Gastrocnemius medialis (tissue), 4 donors: Measurements from ENCODE around the gene CAMTA1.

Experiments used
- CTCF ChIP-seq, 5 experiments: fragments of 450-650 bp in 3 of 5; fragments of 200-600 bp in 2 of 5; sonication (generic) in 2 of 5; IDR thresholded peaks in 4 of 5; conservative IDR thresholded peaks in 1 of 5; 1 replicate in 4 of 5; 2 replicates in 1 of 5; pipeline ENCODE4 v1.5.1; 2016 to 2019; ENCODE audit warnings: antibody characterized with exemption in 5 of 5, mild to moderate bottlenecking in 3 of 5, moderate library complexity in 3 of 5
- POLR2A ChIP-seq, 2 donors: fragments of 450-650 bp; IDR thresholded peaks; one replicate each; pipeline ENCODE4 v1.6.1; 2017; ENCODE audit warnings: antibody characterized with exemption in 2 of 2, mild to moderate bottlenecking in 2 of 2, moderate library complexity in 2 of 2

- TF ChIP-seq CTCF (IDR thresholded peaks at IDR 0.05 in 4 of 5, conservative IDR thresholded peaks at IDR 0.05 in 1 of 5) (no peak), POLR2A (IDR thresholded peaks at IDR 0.05) (no peak)
Measured at GRCh38 chr1:6848816-6849215, 63.6 kb downstream of the CAMTA1 start.
